Measurements from ENCODE around the gene PRORP.

DNA sequence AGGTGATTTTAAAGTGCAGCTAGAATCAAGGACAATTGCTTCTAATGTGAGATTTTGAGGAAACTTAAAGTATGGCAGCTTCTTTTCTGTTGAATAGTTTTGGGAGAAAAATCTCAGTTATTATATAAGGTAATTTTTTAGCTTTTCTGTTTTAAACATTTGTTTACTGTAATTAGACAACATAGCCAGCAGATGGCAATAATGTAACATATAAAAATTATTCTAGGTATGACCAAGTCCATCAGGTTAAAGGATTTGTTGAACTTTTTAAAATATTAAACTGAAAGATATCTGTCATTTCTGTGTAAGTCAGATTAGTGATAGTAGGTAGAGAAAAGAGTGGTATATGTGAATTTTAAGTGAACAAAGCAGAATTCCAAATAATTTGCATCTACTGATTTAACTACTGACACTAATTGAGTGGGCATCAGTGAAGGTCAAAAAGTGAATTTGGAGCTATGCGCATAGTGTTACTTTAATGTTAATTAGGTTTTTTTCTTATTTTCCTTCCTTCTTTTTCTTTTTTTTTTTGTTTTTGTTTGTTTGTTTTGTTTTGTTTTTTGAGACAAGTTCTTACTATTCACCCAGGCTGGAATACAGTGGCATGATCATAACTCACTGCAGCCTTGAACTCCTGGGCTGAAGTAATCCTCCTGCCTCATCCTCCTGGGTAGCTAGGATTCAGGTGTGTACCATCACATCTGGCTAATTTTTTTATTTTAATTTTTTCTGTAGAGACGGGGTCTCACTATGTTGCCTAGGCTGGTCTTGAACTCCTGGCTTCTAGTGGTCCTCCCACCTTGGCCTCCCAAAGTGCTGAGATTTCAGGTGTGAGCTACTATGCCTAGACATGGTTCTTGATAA lies 18.6 kb downstream of the PRORP start:
- TF ChIP-seq, protein P1, sequence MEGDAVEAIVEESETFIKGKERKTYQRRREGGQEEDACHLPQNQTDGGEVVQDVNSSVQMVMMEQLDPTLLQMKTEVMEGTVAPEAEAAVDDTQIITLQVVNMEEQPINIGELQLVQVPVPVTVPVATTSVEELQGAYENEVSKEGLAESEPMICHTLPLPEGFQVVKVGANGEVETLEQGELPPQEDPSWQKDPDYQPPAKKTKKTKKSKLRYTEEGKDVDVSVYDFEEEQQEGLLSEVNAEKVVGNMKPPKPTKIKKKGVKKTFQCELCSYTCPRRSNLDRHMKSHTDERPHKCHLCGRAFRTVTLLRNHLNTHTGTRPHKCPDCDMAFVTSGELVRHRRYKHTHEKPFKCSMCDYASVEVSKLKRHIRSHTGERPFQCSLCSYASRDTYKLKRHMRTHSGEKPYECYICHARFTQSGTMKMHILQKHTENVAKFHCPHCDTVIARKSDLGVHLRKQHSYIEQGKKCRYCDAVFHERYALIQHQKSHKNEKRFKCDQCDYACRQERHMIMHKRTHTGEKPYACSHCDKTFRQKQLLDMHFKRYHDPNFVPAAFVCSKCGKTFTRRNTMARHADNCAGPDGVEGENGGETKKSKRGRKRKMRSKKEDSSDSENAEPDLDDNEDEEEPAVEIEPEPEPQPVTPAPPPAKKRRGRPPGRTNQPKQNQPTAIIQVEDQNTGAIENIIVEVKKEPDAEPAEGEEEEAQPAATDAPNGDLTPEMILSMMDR (conservative IDR thresholded peaks at IDR 0.05) = peak; percentile 45
- TF ChIP-seq ZFX (IDR thresholded peaks at IDR 0.05) = no peak

All from C4-2B (cell line).